ENCODE results near the gene KRT4.
A peak's percentile ranks its signal among the peaks of the same experiment; 100 is the strongest.

The KRT4 gene

DNA sequence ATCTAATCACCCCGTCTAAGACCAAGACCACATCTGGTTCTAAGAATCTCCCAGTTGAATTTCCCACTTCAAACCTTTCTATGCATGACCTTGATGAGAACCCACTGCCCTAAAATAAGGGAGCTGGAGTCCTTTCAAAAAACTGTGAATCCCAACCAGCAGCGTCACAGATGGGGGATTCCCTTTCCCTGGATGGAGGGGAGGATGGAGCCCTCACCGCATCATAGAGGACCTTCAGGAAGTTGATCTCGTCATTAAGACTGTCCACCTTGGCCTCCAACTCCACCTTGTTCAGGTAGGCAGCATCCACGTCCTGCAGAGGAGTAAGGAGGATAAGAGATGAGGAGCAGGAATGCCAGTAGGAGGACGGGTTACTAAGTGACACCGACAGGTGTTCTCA, 4.8 kb downstream of the KRT4 start:
- no peak for FAIRE-seq
- DNase-seq (ENCODE audit: insufficient read length, low spot score), result no peak

DNA sequence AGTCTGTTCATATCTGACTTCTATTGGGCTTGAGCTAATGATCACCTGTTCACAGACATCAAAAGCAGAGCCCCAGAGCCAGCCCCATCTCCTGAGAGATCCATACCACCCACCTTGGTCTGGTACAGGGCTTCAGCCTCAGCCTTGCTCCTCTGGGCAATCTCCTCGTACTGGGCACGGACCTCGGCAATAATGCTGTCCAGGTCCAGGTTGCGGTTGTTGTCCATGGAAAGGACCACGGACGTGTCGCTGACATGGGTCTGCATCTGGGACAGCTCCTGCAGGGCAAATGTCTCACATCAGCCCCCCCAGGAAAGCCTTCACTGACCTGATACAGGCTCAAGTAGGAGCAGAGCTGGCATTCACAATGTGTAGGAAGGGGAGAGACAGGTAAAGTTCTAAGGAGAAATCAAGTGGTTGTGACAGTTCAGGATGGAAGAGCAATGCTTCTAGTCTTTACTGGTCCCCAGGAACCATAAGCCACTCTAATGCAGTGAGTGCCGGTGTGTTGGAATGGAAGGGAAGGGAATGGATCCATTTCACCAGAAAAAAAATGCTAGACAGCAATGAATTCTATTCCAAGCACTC, 5.2 kb downstream of the KRT4 start:
- DNase-seq (ENCODE audit: insufficient read length, low spot score) (no peak), FAIRE-seq (no peak)

DNA sequence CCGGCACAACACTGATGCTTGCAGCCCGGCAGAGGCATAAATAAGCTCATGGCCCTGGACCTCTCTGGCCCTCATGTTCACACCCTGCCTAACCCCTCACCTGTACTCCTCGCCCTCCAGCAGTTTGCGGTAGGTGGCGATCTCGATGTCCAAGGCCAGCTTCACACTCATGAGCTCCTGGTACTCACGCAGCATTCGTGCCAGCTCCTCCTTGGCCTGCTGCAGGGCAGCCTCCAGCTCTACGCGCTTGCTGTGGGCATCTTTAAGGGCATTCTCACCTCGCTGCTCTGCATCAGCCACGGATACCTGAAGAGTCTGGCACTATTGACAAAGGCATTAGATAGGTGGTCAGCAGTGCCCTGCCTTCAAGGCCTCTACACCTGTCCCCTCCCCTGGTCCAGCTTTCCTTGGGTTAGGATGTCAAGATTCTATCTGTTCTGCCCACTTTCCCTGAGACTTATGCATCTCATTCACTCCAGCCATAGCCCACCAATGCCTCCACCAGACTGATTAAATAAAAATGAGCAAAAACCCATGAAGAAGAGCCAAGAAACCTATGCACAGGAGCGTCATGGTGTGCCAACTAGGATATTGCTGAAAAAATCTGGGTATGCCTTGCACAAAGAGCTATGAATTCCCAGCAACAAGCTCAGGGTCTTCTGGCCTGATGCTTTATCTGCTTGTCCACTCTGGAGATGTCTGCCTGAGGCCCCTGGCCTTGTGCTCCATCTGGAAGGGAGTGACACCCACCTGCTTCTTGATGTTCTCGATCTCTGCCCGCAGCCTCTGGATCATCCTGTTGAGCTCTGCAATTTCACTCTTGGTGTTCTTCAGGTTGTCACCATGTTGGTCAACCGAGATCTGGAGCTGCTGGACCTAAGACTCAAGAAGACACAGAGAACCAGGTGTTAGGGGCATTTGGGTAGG, 6.1 kb downstream of the KRT4 start:
- DNase-seq (ENCODE audit: insufficient read length, low spot score) (no peak), FAIRE-seq (no peak)

DNA sequence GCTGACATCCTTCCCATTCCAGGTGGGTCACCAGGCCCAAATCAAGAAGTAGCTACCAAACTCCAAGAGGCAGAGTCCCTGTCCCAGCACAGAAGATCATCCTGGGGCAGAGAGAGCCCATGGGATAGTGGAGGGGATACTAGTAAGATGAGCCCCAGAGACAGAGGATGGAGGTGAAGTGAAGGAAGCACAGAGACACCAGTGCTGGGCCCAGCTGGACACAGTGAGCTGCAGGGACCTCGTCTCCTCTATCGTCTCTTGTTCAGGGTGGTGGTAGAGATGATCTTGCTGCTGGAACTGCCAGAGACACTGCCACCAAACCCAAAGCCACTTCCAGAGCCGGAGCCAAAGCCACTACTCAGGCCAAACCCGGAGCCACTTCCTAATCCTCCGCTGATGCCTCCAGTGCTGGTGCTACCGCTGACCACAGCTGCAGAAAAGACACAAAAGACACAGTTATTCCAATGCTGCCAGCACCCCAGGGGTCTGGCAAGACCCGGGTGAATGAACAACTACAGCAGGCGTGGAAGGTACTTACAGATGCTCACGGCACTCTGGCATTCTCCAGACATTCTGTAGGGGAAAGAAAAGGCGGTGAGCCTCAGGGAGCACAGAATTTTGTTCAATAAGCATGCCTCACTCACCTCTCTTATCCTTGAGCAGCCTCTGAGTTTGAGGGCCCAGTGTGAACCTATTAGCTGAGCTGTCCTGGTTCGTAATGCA, 6.9 kb downstream of the KRT4 start:
- FAIRE-seq (no peak), DNase-seq (ENCODE audit: insufficient read length, low spot score) (no peak)

DNA sequence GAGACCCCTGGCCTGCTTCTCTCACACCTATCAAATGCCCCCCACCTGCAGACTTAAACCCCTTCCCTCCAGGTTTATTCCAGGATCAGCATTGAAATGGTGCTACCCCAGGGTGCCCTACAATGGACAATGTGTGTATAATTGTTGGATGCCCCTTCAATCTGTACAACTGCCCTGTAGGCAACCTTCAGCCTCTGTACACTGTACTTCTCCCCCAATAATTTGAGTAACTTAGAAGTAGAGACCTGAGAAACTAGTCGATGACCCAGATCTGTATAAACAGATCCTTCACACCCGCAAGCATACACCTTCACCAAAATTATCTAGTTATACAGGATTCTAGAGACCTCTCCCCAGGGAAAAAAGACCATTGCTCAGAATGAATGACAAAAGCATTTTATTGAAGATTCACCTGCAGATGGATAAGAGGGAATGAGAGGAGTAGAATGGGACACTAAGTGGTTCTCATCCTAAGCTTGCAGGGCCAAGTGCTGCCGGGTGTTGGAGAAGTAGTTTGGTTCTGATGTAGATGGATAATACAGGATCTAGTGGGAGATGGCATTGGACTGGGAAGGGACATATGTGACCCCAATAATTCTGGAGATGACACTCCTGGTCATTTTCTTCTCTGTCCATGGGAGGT, 7.6 kb downstream of the KRT4 start:
- FAIRE-seq (no peak), DNase-seq (ENCODE audit: insufficient read length, low spot score) (no peak)

DNA sequence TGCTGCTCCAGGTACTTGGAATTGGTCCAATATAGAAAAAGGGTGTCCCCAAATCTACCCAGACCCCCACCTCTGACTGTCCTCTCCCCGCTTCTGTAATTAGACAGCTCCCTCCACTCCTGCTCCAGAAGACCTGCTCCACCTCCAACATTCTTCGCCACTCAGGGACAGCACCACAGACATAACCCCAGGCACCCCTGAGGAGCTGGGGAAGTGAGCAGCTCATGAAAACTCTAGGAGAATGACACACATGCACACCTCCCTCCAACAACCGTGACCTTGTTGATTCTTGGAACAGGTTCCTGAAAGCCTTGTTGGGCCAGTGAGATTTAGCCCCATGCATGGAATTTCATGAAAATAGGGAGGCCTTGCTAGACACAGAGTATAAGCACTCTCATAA, 8.2 kb downstream of the KRT4 start:
- DNase-seq (ENCODE audit: insufficient read length, low spot score) (no peak), FAIRE-seq (no peak)

DNA sequence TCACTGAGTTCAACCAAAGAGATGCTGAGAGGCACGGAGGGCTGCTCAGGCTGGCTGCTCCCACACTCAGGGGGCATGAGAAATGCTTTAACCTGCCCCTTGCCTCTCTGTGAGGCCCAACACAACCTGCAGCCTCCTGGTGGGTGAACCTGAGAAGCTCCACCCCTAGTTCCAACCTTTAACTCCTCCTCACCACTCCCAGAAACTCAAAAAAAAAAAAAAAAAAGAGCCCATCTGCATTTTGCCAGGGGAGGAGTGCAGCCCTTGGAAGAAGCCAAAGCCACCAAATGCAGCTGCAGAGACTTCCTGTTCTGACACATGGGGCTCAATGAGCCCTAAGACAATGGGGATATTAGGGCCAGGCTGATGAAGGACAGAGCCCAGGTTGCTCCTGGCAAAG, 8.9 kb downstream of the KRT4 start:
- FAIRE-seq, result no peak
- DNase-seq (ENCODE audit: insufficient read length, low spot score), result no peak

DNA sequence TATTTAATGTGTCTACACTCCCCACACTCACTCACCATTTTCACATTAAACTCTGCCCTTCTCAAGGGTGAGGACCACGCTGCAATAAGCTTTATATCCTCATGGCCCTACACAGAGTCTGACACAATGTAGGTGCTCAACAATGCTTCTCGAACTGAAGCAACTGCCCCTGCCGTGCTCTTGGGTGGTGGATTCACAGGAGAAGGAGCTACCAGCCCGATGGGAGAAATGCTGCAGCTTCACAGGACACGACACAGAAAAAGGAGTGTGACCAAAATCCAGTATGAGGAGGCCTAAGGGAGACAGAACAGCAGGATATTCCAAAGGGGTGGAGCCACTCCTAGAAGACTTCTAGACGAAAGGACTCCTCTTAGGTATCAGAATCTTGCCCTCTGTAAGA, 11.5 kb downstream of the KRT4 start:
- DNase-seq (ENCODE audit: insufficient read length, low spot score) (no peak), FAIRE-seq (no peak)

DNA sequence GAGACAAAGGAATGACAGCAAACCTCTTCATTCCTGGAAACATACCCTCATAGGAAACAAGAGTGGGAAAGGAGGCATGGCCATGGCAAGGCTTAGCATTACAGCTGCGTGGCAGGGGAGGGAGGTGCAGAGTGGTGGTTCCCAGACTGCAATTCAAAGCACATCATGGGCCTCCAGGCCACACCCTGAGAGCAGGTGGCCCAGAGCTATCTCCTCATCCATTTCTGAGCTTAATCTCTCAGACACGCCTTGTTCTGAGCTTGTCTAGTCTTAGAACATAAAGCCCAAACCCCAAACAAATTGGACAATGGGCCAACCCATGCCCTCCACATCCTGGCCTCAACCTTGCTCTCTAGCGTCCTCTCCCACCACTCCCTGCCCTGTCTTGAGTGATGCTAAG, 12.1 kb downstream of the KRT4 start:
- FAIRE-seq (no peak), DNase-seq (ENCODE audit: insufficient read length, low spot score) (no peak)

DNA sequence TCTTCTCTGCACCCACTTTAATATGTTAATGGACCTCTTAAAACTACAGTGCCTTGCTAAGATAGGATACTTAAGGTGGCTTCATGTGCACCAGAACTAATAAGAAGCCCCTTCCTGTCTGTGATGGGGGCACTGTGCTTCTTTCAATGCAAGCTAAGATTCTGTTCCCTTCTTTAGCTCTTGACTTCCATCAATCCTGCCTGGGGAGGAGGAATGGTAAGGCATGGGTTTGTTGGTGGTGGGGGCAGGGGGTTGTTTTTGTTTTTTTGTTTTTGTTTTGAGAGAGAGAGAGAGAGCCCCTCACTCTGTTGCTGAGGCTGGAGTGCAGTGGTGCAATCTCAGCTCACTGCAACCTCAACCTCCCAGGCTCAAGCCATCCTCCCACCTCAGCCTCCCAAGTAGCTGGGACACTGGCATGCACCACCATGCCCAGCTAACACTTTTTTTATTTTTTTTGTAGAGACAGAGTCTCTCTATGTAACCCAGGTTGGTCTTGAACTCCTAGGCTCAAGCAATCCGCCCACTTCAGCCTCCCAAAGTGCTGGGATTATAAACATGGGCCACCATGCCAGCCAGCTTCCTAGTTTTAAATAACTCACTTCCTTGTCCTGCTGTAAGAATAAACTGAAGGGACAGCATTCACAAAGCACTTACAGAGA, 13.5 kb downstream of the KRT4 start:
- no peak for DNase-seq (ENCODE audit: insufficient read length, low spot score)

DNA sequence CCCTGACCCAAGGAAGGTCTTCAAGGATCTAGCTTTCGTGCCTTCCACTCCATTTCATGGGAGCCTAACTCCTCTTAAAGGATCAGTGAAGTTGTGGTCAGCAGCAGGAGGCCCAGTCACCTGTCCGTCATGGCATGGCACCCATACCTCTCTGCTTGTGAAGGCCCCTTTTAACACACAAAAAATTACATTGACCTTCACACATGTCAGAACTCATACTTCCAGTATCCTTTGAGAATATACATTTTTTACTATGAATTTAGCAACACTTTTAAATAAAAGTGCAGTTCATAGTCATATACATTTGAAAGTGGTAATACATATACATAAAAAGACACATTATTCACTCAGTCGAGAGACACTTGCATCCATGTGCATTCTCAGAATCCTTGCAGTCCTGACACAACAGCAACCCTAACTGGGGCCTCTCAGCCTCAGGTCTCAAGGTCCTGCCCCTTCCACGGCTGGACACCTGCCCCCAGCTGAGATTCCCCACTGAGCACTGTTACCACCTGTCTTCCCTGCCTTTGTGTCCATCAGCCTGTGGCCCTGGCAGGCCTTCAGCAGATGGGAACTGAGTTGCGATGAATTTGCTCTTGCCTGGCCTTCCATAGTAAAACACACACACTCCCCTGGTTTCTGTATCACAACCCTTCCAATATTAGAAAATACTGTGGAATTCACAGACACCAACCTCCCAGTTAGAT, 14.3 kb downstream of the KRT4 start:
- DNase-seq (ENCODE audit: insufficient read length, low spot score), result no peak
- FAIRE-seq, result no peak

More for the DNA sequence above, 13.5 kb downstream of the KRT4 start:
- no peak for FAIRE-seq

DNA sequence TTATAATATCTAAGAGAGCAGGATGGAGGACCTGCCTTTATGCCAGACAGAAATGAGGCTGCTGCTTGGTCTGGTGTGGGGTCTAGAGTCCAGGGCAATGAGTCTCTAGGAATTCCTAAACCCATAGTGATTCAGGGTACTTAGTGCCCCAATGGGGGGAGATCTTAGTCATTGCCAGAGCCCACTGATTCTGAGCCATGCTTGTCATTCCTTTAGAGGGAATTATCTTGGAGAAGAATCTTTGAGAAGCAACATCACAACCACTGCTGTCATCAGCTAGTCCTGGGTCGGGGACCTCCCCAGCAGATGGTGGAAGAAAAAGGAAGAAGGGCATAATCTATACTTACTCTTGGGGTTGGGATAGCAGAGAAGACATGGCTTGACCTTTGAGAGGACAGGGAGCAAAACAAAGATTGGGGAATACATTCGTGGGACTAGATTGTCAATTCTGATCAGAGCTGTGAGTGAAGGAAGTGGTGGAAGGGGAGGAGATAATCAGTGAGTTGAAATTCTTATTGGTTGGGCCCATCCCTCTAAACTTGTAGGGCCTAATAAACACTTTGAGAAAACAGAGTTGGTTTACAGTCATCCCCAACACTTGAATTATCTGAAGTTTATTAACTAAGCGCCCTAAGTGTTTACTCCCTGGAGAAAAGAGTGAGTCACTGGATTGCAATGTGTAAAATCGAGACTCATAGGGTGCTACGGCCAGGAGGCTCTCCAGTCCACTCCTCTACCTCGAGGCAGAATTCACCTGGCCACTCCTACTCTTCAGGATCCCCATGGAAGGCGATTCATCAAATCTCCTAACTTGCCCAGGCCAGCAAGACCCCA, 15.0 kb downstream of the KRT4 start:
- FAIRE-seq (no peak), DNase-seq (ENCODE audit: insufficient read length, low spot score) (peak; percentile 43)

DNA sequence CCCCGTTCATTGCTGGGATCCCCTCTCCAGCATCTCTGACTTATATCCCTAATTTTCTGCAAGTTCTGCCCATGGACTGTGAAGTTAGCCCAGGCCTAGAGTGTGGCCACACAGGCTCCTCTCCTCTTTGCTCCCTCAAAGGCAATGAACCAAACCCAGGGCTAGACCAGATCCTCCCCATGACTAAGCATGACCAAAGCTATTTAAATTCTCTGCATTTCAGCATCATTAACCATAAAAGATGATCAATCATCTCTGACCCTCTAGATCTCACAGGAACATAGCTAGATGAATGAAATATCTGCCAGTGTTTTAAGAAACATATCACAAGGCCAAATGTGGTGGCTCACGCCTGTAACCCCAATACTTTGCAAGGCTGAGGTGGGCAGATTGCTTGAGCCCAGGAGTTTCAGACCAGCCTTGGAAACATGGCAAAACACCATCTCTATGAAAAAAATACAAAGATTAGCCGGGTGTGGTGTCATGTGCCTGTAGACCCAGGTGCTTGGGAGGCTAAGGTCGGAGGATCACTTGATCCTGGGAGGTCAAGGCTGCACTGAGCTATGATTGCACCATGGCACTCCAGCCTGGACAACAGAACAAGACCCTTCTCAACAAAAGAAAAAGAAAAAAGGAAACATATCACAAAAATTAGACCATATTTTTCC, 15.8 kb downstream of the KRT4 start:
- no peak for DNase-seq (ENCODE audit: insufficient read length, low spot score)
- no peak for FAIRE-seq

DNA sequence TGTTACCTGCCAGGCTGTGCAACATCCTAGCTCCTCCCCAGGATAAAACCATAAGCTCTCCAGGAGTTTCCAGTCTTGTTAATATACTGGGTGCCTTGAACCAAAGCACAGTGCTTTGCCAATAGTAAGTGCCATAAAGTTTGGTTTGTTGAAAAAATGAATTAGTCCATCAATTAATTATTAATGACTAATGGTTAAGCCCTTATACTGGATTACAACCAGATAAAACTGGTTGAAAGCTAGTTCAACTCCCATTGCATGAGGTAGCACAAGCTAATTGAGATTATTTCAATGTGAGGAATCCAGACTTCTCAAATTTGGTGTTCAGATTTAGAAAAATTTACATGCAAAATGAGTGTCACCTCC, 16.4 kb downstream of the KRT4 start:
- FAIRE-seq (no peak), DNase-seq (ENCODE audit: insufficient read length, low spot score) (no peak)

DNA sequence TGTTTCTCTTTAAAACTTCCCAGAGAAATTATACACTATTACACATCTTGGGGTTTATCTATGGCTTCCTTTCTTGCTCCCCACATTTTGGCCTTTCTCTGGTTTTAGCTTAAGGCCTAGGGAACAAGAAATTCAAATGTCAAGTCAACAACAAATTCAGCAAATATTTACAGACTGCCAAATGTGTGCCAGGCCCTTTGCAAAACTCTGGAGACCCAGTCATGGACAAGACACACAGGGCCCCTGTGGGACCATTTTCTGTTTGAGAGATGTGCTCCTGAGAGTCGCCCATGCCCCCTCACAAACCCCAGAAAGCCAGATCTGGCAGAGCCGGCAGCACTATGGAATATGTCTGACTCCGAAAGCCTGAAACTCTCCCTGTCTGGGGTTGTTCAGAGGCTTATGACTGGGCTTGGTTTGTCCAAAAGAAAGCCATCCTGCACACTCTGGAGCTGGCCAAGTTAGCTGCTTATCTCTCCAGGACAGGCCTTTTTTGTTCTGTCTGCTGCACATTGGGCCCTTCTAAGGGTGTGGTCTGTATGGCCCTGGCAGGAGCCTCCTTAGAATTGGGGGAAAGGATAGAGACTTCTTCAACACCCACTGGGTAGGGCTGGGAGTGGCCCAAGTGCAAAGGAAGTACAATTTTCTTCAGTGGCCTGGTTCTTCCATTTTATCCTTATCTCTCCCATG, 16.9 kb downstream of the KRT4 start:
- DNase-seq (ENCODE audit: insufficient read length, low spot score) (no peak), FAIRE-seq (no peak)

DNA sequence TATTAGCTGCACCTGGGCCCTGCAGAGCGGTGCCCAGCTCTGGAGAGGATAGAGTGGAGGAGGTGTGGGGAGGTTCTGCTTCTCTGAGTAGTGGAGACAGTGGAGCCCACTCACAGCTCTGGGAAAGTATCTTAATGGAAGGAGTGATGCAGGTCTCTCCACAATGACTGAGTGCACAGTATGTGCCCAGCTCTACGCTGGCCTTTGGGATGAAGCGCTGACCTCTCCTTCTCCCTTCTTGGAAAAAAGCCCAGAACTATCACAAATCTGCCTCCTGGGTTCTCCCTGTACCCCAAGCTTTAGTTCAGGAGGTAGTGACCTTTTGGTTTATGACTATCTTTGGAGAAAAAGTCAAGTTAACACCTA, 17.5 kb downstream of the KRT4 start:
- FAIRE-seq (no peak), DNase-seq (ENCODE audit: insufficient read length, low spot score) (no peak)

DNA sequence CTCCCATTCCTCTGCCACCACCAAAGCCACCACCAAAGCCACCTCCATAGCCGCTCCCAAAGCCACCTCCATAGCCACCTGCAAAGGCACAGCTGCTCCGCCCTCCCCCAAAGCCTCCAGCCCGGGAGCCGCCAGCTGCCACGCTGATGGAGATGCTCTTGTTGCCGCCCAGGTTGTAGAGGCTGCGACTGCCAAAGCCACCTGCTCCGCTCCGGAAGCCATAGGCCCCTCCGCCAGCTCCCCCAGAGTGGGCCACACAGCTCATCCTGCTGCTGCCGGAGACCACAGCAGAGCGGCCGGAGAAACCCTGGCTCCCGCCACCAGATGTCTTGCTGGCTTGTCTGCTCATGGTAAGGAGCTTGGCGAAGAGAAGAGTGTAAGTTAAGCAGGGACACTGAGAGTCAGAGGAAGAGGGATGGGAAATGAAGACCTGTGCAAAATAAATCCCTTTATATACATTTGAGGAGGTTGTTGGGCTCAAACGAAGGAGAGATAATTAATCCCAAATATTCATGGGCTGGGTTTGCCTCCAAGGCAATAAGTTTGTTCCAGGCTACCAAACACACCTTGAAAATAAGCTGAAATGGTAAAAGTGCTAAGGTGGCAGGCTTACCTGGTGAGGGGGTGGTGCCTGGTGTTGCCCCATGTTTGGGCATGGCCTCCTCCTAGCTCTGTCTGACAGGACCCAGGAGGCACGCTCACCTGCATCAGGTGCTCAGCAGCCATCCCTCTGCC, 18.1 kb downstream of the KRT4 start, which contains the start of gene KRT3:
TSS of gene KRT3 (minus strand) at position 424 of the 735 bp plus-strand sequence. CDS start at position 349, 75 bp downstream.
- FAIRE-seq (no peak), DNase-seq (ENCODE audit: insufficient read length, low spot score) (no peak)

Measured in HTR-8/SVneo (cell line).